HCT116 (cell line): ENCODE measurements around the gene GRIA2. TPM values are rescaled to one million over a fixed set of nuclear protein-coding genes. Genes with fewer than 3 reads are reported as not detected.
A peak's percentile ranks its signal among the peaks of the same experiment; 100 is the strongest.

Experiments
- ATAC-seq: fragments of 200-7000 bp; cut with Tn5 transposase; 2 replicates; pipeline ENCODE4 v1.9.1; 2020; ENCODE audit warnings: mild to moderate bottlenecking, moderate library complexity
- BruUV-seq: library from RNA; stranded (reverse); fragments of 400-500 nt; replicated peaks from 2 replicates; lab custom pipeline; 2021; lab: Mats Ljungman, UMichigan
- CTCF ChIA-PET: fragments of 300-600 bp; sonication (Branson Sonifier 250); formaldehyde crosslinking; loops from one replicate; lab custom pipeline; 2021; ENCODE audit warnings: antibody characterized with exemption; lab: Charles Lee
- POLR2A ChIA-PET: fragments of 300-600, 350-600 bp; sonication (Branson Sonifier 250); formaldehyde crosslinking; loops from one replicate; lab custom pipeline; 2021; ENCODE audit warnings: antibody characterized with exemption; lab: Charles Lee
- RAD21 ChIA-PET, 2 experiments: fragments of 300-600 bp; sonication (Branson Sonifier 250); formaldehyde crosslinking; loops; one replicate each; lab custom pipeline; 2023; ENCODE audit warnings: low total read pairs in 2 of 2; ENCODE audit not compliant: uncharacterized antibody in 2 of 2, unreplicated experiment in 2 of 2, low non-redundant PET in 1 of 2; lab: Charles Lee
- DNase-seq: peaks from one replicate; pipeline ENCODE4 v3.0.0-alpha.2; 2010; ENCODE audit warnings: low read depth, low spot score
- H2AFZ ChIP-seq: fragments of 200-600 bp; shearing (Covaris generic), sonication (generic); 2 replicates; pipeline ENCODE4 v1.6.1; 2017; ENCODE audit warnings: low read depth, mixed run types, mixed read lengths, antibody characterized with exemption, low read length; ENCODE audit not compliant: poor library complexity, severe bottlenecking
- H3K27ac ChIP-seq: 2 replicates; pipeline ENCODE4 v1.5.1; 2012; ENCODE audit warnings: low read depth, low read length
- H3K27me3 ChIP-seq: fragments of 200-600 bp; sonication (generic); 2 replicates; pipeline ENCODE4 v1.6.1; 2016; ENCODE audit warnings: mixed run types, low read length, mixed read lengths; ENCODE audit not compliant: insufficient read depth
- H3K36me3 ChIP-seq, 2 experiments: fragments of 200-500 bp in 1 of 2; fragments of 200-600 bp in 1 of 2; sonication (Bioruptor generic) in 1 of 2; sonication (generic) in 1 of 2; 2 replicates each; pipeline versions ENCODE4 v1.5.1 to v1.6.1; 2014 to 2016; ENCODE audit warnings: low read length in 2 of 2, inconsistent platforms in 1 of 2, mixed read lengths in 1 of 2, mixed run types in 1 of 2; ENCODE audit not compliant: insufficient read depth in 2 of 2, control insufficient read depth in 1 of 2
- H3K4me1 ChIP-seq, 2 experiments: fragments of 200-600 bp in 1 of 2; sonication (generic) in 1 of 2; 2 replicates each; pipeline versions ENCODE4 v1.5.1 to v1.6.1; 2012 to 2017; ENCODE audit warnings: low read length in 2 of 2, inconsistent platforms in 1 of 2, mild to moderate bottlenecking in 1 of 2, mixed read lengths in 1 of 2, mixed run types in 1 of 2, moderate library complexity in 1 of 2; ENCODE audit not compliant: insufficient read depth in 2 of 2, control insufficient read depth in 1 of 2
- H3K4me2 ChIP-seq: fragments of 200-600 bp; sonication (generic); 2 replicates; pipeline ENCODE4 v1.6.1; 2017; ENCODE audit warnings: mixed run types, low read length, mixed read lengths
- H3K4me3 ChIP-seq, 2 experiments: fragments of 200-600 bp in 1 of 2; sonication (generic) in 1 of 2; replicated peaks in 1 of 2; 2 replicates each; pipeline ENCODE4 v1.5.1; 2011 to 2016; ENCODE audit warnings: low read length in 2 of 2, control low read depth in 1 of 2, low read depth in 1 of 2, mild to moderate bottlenecking in 1 of 2, mixed read lengths in 1 of 2, mixed run types in 1 of 2
- H3K79me2 ChIP-seq: fragments of 200-600 bp; sonication (generic); 2 replicates; pipeline ENCODE4 v1.6.1; 2017; ENCODE audit warnings: mild to moderate bottlenecking, mixed run types, low read length, moderate library complexity, mixed read lengths; ENCODE audit not compliant: insufficient read depth
- H3K9ac ChIP-seq: fragments of 200-600 bp; sonication (generic); 2 replicates; pipeline ENCODE4 v1.6.1; 2016; ENCODE audit warnings: low read length, mixed read lengths
- H3K9me2 ChIP-seq: fragments of 200-600 bp; sonication (generic), shearing (Covaris generic); 2 replicates; pipeline ENCODE4 v1.6.1; 2017; ENCODE audit warnings: mixed run types, mild to moderate bottlenecking, moderate library complexity; ENCODE audit not compliant: insufficient read depth
- H3K9me3 ChIP-seq, 2 experiments: fragments of 200-500 bp in 1 of 2; fragments of 200-600 bp in 1 of 2; sonication (Bioruptor generic) in 1 of 2; sonication (generic) in 1 of 2; 2 replicates each; pipeline ENCODE4 v1.6.1; 2014 to 2017; ENCODE audit warnings: low read length in 2 of 2, mixed read lengths in 2 of 2, inconsistent platforms in 1 of 2, low read depth in 1 of 2, mild to moderate bottlenecking in 1 of 2, mixed run types in 1 of 2, moderate library complexity in 1 of 2; ENCODE audit not compliant: control insufficient read depth in 1 of 2, insufficient read depth in 1 of 2
- H4K20me1 ChIP-seq: fragments of 200-600 bp; sonication (generic), shearing (Covaris generic); 2 replicates; pipeline ENCODE4 v1.6.1; 2017; ENCODE audit warnings: mixed run types, mild to moderate bottlenecking, moderate library complexity; ENCODE audit not compliant: insufficient read depth
- CBX3 ChIP-seq: IDR thresholded peaks from 2 replicates; pipeline ENCODE4 v1.6.1; 2012; ENCODE audit warnings: low read depth
- CTCF ChIP-seq, 3 experiments: fragments of 200-600 bp in 1 of 3; sonication (generic) in 1 of 3; IDR thresholded peaks in 2 of 3; conservative IDR thresholded peaks in 1 of 3; 2 replicates each; pipeline ENCODE4 v1.5.1; 2012 to 2017; ENCODE audit warnings: low read depth in 2 of 3, low read length in 2 of 3, antibody characterized with exemption in 1 of 3, borderline replicate concordance in 1 of 3, control low read depth in 1 of 3, mild to moderate bottlenecking in 1 of 3, mixed read lengths in 1 of 3, mixed run types in 1 of 3, moderate library complexity in 1 of 3; ENCODE audit not compliant: insufficient read depth in 1 of 3
- EGR1 ChIP-seq: IDR thresholded peaks from 2 replicates; pipeline ENCODE4 v1.6.1; 2012; ENCODE audit warnings: low read depth
- ELF1 ChIP-seq: IDR thresholded peaks from 2 replicates; pipeline ENCODE4 v1.6.1; 2012; ENCODE audit warnings: low read depth, borderline replicate concordance
- JUND ChIP-seq: IDR thresholded peaks from 2 replicates; pipeline ENCODE4 v1.6.1; 2012
- MAX ChIP-seq: IDR thresholded peaks from 2 replicates; pipeline ENCODE4 v1.6.1; 2012
- POLR2AphosphoS5 ChIP-seq: IDR thresholded peaks from 2 replicates; pipeline ENCODE4 v1.6.1; 2011; ENCODE audit warnings: mild to moderate bottlenecking, low read depth, low read length, moderate library complexity
- REST ChIP-seq: IDR thresholded peaks from 2 replicates; pipeline ENCODE4 v1.6.1; 2012; ENCODE audit warnings: low read depth
- SIN3A ChIP-seq: IDR thresholded peaks from 2 replicates; pipeline ENCODE4 v1.6.1; 2012; ENCODE audit warnings: low read depth
- TCF7L2 ChIP-seq: IDR thresholded peaks from 2 replicates; pipeline ENCODE4 v1.7.0; 2011; ENCODE audit warnings: borderline replicate concordance, inconsistent platforms; ENCODE audit not compliant: insufficient read depth, insufficient read length; ENCODE audit errors: extremely low read depth
- YY1 ChIP-seq: IDR thresholded peaks from 2 replicates; pipeline ENCODE4 v1.6.1; 2011; ENCODE audit warnings: low read length, low read depth, moderate library complexity, mild to moderate bottlenecking; ENCODE audit not compliant: insufficient replicate concordance; ENCODE audit errors: extremely low read depth
- ZBTB33 ChIP-seq: IDR thresholded peaks from 2 replicates; pipeline ENCODE4 v1.6.1; 2011; ENCODE audit warnings: mild to moderate bottlenecking, low read length, moderate library complexity; ENCODE audit not compliant: insufficient replicate concordance; ENCODE audit errors: extremely low read depth
- ZFX ChIP-seq: fragments of 450-650 bp; IDR thresholded peaks from 2 replicates; pipeline ENCODE4 v1.6.1; 2017
- ZNF274 ChIP-seq: fragments of 200-500 bp; sonication (Bioruptor generic); IDR thresholded peaks from 2 replicates; pipeline ENCODE4 v1.6.1; 2014; ENCODE audit warnings: mild to moderate bottlenecking, low read depth, low read length, inconsistent platforms
- intact Hi-C: fragments of 100-400 bp; cut with micrococcal nuclease; formaldehyde crosslinking; loops from 2 replicates; pipeline ENCODE4 v1.10.0; 2022
- total RNA-seq: library from RNA; stranded (reverse); gene quantifications from one replicate; pipeline ENCODE4 v1.2.1, GENCODE V29; 2021; ENCODE audit not compliant: unreplicated experiment

The GRIA2 gene
- total RNA-seq, 1 experiment from 2014 or later = not detected

GRCh38 chr4:157270552-157270951, 50.0 kb downstream of the GRIA2 start (continued):
- TF ChIP-seq REST (no peak), YY1 (no peak), SIN3A (no peak), CBX3 (no peak)

GRCh38 chr4:157271166-157271869, 50.8 kb downstream of the GRIA2 start:
- ChIA-PET RAD21 (no interaction called here), POLR2A (no interaction called here), CTCF (no interaction called here)
- Histone ChIP-seq H3K4me2 (no peak overlapping the region; the same call in 1 of the 2 replicates), H3K4me1 (peaks cover 0 to 2% of the 10 kb centered on the region in 2 experiments; a peak in 1 of 4 replicates), H3K9me2 (no peaks in the 10 kb centered on the region), H3K27ac (no peak overlapping the region), H3K9ac (no peak overlapping the region), H3K9me3 (no peaks in the 10 kb centered on the region), H3K79me2 (no peaks in the 10 kb centered on the region), H3K4me3 (no peak overlapping the region), H3K27me3 (no peaks in the 10 kb centered on the region), H4K20me1 (no peaks in the 10 kb centered on the region), H2AFZ (peak overlapping the region; percentile 24), H3K36me3 (no peaks in the 10 kb centered on the region)
- intact Hi-C loops = no loop called here
- ATAC-seq = peak; percentile 71
- BruUV-seq = no TSS peak
- no peak for DNase-seq
- TF ChIP-seq JUND (no peak), TCF7L2 (no peak), SIN3A (no peak), ELF1 (no peak), MAX (no peak), EGR1 (no peak), ZNF274 (no peak), CBX3 (no peak), POLR2AphosphoS5 (no peak), ZFX (no peak), CTCF (IDR thresholded peaks at IDR 0.05 in 2 of 3, conservative IDR thresholded peaks at IDR 0.05 in 1 of 3; ENCODE audit: borderline replicate concordance in 1 of 3, insufficient read depth in 1 of 3, low read depth in 2 of 3, low read length in 2 of 3) (no peak), ZBTB33 (no peak)
